Non-pigmented ciliary epithelial cell (primary cell): ENCODE measurements around the gene CLDN19.
"Not testable (repeated sequence)": the region's sequence is repeated elsewhere in the genome, so short reads cannot be mapped to it uniquely, and the experiment has no call there.

Experiments used
- DNase-seq: peaks from one replicate; pipeline ENCODE4 v3.0.0-alpha.2; 2010; ENCODE audit warnings: low read depth

Gene CLDN19

DNA sequence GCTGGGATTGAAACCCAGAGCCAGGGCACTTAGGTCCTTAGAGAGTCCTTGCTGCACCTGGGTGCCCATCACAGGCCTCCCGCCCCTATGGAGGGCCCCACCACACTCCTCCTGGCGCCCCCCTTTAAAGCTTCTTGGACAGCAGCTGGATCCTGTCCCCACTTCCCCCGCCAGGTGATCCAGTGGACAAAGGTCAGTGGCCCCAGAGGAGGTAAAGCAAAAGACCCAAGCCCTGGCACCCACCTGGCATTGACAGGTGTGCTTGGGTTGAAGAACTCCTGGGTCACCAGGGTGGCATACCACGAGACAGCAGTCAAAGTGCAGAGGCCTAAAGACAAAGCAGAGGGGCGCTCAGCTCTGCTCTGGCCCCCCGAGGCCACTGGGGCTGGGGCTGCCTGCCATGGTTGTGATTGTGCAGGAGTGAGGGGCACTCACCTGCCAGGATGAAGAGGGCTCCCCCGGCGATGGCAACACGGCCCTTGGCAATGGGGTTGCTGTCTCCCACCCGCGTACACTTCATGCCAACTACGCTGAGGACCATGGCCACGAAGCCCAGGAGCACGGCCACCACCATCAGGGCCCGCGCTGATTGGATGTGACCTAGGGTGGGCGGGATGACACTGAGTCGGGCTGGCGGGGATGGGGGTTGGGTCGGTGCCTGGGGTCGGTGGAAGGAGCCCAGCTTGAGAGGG lies 1.9 kb downstream of the CLDN19 start:
- DNase-seq: no peak

DNA sequence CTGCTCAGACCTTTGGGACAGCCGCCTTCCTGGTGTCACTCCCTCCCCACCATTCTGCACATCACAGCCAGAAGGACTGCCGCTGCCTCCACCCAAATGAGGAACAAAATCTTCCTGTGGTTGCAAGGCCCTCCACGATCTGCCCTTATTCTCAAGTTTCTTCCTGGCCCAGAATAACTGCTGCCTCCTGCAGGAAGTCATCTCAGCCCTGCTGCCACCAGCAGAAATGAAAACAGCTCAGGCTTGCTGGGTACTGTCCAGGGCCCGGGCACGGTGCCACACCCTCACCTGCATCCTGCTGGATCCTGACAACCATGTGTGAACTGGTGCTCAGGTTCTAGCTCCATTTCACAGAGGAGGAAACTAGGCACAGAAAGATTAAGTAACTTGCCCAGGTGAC lies 2.8 kb downstream of the CLDN19 start:
- DNase-seq: no peak

DNA sequence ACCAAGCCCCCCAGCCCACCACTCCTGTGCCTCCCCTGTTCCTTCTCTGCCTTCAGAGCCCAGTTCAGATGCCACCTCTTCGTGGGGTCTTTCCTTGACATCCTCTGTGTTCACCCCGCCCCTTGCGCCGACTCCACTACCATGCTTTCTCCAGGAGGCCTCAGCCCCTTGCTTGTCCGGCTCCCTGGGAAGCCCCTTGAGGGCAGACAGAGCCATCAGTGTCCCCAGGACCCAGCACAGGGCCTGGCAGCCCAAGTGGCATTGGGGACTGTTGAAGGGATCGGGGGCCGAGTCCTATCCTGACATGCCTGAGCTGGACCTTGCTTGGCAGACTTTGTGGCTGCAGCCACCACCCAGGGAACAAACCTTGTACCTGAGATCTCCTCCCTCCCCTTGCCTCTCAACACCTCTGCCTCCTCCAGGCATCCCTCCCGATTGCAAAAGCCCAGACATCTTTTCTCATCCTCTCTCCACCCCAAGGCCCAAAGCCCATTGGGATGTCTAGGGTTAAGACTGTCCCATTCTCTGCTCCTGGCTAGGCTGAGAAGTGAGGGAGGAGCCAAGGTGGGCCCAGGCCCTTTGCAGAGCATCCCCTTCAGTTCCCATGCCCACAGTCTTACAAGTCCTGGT lies 3.4 kb downstream of the CLDN19 start:
- no peak for DNase-seq

DNA sequence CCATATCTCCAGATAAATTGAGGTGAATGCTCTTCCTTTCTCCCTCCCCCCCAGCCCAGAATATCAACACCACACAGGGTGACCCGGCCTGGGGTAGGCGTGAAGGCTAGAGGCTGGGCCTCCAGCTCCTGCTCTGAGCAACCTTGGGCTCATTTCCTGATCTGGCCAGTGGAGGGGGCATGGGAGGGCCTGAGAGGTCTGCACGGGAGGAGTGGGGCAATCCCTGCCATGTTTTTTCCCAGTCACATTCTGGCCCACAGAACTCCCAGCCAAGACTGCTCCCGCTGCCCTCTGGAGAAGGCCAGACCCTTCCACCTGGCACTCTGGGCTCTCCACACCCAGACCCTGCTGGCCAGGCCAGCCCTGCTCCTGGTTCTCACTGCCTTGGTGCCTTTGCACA lies 3.9 kb downstream of the CLDN19 start:
- DNase-seq: no peak

DNA sequence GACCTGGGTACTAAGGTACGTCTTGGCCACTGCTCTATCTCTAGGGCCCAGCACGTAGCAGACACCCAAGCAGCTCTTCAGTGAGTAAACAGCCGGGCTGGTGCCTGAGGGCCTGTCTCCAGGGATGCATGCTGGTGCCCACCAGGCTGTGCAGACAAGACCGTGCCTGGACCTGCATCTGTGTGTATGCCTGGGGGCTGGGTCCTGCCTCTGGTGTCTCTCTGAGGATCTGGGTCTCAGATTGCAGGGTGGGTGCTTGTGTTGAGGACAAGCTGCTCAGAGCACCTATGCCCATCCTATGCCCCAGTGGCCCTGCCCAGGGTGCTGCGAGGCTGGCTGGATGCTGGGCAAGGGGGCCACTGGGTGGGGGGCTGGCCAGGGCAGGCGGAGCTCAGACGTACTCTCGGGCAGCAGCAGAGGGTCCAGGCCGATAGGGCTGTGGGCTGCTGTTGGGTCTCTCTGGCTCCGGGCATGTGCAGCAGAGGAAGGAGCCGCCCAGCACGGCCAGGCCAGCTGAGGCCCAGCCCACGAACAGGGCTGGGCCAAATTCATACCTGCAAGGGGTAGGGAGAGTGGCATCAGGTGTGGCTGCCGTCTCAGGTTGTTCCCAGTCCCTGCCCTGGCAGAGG lies 4.4 kb downstream of the CLDN19 start:
- no peak for DNase-seq

DNA sequence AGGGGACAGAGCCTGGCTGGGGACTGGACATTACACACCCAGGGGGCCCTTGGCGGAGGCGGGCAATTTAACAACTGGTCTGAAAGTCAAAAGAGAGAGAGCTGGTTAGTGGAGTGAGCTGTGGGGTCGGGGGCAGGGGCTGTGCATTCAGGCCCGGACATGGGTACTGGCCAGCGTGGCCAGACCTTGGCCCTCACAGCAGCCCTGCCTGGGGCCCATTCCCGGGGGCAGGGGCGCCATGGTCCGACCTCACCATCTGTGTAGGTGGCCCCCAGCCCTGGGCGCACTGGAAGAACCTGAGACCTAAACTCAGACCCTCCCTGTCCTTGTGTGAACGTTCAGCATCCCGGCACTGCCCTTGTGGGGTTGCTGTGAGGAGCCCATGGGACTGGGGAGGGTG lies 5.0 kb downstream of the CLDN19 start:
- DNase-seq: no peak

DNA sequence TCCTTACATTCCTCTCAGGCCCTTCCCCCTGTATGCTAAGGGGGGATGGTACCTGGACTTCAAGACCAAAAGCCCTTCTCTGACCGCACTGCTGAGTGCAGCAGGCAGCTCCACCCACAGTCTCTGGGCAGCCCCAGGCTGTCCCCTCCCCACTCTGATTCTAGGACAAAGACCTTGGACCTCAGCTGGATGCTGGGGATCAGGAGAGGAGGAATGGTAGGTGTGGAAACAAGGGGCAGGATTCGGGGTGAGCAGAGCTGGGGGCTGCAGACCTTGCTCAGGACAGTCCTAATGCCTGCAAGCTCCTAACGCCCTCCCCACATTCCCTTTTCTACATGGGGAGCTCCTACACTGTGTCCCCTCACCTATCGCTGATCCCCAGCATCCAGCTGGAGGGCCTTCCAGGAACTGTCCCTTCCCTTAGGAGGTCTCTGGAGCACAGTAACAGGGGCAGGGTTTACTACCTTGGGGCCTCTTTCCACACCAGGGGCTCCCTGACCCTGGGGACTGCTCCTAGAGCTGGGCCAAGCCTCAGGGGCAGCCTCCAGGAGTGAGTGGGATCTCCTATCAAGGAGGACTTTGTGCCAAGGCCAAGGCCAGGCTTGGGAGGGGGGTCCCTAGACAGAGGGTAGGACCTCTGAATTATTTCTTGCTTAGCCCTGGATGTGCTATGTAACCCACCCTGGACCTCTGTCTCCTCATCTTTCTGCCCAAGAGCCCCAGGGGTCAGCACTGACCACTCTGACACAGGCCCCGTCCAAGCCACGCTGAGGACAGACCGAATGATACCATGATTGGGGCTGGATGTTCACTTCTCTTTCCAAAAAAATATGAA lies 5.6 kb downstream of the CLDN19 start:
- no peak for DNase-seq

DNA sequence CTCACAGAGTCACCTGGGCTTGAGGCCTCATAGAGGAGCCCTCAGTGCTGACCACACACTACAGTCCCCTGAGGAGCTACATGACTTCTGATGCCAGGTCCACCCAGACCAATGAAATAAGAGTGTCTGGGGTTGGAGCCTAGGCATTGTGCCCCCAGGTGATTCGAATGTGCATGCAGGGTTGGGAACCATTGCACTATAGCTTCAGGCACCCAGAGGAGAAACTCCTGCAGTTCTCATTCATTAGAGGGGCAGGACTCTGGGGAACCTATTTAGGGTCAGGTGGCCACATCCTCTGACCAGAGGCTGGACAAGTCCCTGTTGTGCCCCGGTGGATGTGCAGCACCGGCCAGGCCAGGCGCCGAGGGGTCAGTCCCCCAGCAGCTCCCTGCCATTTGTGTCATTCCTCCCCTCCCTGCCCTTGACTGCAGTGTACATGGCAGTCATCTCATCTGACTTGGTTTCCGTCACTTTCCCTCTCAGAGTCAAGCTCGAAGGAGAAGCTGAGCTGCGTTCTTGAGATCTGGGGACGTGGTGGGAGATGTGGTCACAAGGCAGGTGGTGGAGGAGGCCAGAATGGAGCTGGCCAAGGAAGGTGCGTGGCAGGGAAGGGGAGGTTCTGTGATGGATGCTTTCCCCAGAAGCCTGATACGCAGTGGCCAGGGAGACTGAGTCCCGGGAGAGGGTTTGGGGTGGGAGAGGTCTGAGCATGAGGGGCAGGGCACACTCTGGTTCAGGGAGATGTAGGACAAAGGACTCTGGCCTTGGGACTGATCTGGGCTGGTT lies 6.4 kb downstream of the CLDN19 start:
- DNase-seq: no peak

DNA sequence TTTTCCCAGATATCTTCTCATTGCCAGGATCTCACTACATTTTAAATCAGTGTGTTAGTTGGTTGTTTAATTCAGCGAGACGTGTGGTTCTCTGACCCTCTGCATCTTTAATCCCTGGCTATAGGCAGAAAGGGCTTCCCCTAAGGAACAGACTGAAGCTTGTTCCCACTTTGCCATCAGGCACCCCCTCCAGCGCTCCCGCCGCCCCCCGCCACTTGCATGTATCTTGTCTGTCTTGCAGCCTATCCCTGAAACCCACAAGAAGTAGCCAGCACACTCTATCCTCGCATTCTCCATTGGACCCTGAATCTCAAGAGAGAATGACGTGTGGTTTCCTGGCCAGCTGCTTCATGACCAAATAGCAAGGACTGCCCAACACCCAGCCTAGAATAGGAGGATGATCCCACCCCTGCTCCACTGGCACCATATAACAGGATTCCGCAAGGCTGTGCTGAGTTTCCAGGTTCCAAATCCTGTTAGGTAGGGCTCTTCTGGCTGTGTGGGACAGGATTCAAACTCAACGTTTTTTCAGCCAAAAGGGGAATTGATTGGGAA lies 7.8 kb downstream of the CLDN19 start:
- no peak for DNase-seq

DNA sequence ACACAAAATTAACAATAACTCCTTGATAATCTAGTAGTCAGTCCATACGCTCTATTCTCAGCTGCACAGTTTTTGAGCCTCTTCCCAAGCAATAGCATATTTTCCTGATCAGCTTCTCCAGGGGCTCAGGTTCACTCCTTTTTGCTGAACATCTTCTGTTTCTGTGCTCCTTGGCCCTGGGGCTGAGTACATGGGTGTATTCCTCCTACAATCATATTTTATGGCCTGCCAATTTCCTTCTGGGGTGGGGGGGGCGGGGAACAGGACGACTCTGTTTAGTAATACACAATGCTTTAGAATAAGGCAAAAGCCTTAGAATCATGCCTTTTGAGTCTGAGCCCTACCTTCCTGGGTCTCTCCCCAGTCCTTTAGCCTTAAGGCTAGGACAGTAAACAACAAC lies 8.5 kb downstream of the CLDN19 start:
- DNase-seq: no peak

DNA sequence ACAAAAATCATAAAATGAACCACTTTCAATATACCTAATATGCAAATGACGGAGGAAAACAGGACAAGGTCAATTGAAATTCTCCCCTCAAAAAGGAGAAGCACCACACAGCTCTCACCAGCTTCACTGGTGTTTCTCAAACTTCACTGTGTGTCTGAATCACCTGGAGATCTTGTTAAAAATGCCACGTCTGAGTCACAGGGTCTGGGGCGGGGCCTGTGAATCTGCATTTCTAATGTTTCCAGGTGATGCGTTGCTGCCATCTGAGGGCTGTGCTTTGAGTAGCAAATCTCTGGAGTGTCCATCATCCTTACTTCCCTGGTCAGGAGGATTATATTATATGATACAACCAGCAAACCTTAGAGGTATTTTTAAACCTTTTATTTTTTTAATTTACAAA lies 9.0 kb downstream of the CLDN19 start:
- no peak for DNase-seq

DNA sequence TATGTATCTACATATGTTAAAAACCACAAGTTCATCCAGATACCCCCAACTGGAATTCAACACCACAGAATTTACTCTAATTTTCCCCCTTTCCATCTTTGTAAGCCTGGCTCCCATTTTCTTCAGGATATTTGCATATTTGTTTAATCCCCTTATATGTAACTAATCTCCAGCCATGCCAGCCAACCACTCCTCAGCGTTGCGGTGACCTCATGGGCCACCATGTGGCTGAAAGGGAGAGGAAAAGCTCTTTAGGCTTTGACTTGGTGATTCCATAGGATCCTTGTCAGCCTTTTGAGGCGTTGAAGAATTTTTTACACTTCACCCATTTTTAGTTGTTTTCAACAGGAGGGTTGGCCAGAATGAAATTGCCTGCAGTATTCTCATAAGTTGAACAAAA lies 10.0 kb downstream of the CLDN19 start:
- DNase-seq: no peak

DNA sequence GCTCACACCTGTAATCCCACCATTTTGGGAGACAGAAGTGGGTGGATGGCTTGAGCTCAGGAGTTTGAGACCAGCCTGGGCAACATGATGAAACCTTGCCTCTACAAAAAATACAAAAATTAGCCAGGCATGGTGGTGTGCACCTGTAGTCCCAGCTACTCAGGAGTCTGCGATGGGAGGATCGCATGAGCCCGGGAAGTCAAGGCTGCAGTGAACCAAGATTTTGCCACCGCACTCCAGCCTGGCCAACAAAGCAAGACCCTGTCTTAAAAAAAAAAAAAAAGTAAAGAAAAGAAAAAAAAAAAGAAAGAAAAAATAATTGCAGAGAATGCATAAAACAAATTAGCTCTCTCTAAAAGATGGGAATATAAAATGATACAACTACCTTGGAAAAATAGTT lies 14.2 kb downstream of the CLDN19 start:
- not testable (repeated sequence) for DNase-seq

DNA sequence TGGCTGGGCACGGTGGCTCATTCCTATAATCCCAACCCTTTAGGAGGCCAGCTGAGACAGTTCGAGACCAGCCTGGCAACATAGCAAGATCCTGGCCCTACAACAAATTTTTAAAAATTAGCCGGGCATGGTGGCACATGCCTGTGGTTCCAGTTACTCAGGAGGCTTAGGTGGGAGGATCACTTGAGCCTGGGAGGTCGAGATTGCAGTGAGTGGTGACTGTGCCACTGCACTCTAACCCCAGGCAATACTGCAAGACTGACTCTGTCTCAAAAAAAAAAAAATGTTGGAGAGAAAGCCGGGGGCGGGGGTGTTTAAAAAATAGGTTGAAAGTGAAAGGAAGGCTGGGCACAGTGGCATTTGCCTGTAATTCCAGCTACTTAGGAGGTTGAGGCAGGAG lies 16.5 kb downstream of the CLDN19 start:
- DNase-seq: no peak

DNA sequence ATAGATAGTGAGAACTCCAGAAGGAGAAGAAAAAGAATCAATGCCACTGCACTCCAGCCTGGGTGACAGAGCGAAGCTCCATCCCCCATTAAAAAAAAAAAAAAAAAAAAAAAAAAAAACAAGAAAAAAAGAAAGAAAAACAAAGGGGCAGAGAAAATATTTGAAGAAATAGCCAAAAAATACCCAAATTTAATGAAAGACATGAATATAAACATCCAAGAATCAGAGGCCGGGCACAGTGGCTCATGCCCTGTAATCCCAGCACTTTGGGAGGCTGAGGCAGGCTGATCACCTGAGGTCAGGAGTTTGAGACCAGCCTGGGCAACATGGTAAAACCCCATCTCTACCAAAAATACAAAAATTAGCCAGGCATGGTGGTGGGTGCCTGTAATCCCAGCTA lies 17.6 kb downstream of the CLDN19 start:
- not testable (repeated sequence) for DNase-seq

DNA sequence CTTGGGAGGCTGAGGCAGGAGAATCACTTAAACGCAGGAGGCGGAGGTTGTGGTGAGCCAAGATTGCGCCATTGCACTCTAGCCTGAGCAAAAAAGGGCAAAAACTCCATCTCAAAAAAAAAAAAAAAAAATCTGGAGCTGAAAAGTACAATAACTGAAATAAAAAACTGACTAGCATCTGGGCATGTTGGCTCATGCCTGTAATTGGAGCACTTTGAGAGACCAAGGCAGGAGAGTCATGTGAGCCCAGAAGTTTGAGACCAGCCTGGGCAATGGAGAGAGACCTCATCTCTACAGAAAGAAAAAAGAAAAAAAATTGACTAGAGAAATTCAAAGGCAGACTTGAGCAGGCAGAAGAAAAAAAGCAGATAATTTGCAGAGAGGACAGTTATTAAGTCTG lies 18.1 kb downstream of the CLDN19 start:
- no peak for DNase-seq

DNA sequence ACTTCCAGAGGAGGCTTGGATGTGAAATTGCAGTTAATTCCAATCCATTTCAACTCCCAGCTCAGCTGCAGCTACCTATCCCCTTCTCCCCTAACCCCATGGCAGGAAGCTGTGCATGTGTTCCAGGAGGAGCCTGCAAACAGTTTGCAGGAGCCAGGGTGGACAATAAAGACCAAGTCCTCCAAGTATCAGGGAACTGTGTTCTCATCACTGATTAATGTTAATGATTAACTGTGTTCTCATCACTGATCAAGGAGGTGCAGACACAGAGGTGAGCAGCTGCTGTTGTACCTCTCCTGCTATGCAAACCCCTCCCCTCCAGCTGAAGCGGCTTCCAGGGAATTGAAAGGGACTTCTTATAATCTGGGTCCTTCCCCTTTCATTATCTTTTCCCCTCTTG lies 19.2 kb downstream of the CLDN19 start:
- no peak for DNase-seq

DNA sequence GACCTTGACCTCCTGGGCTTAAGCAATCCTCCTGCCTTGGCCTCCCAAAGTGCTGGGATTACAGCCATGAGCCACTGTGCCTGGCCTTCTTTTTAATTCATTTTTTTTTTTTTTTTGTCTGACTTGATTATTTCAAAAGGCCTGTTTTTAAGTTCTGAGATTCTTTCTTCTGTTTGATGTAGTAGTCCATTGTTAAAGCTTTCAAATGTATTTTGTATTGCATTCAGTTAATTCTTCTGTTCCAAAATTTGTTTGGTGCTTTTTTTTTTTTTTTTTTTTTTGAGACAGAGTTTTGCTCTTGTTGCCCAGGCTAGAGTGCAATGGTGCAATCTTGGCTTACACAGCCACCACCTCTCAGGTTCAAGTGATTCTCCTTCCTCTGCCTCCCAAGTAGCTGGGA lies 25.6 kb downstream of the CLDN19 start:
- not testable (repeated sequence) for DNase-seq

DNA sequence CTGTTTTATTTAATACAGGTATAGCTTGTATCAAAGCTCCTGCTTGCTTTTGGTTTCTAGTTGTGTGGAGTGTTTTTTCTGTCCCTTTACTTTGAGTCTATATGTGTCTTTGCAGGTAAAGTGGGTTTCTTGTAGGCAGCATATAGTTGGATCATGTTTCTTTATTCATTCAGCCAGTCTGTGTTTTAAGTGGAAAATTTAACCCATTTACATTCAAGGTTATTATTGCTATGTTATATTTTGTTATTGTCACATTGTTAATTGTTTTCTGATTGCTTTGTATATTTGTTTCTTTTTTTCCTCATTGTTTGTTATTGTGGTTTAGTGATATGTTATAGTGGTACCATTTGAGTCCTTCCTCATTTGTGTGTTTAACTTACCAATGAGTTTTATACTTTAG lies 26.7 kb downstream of the CLDN19 start:
- no peak for DNase-seq

DNA sequence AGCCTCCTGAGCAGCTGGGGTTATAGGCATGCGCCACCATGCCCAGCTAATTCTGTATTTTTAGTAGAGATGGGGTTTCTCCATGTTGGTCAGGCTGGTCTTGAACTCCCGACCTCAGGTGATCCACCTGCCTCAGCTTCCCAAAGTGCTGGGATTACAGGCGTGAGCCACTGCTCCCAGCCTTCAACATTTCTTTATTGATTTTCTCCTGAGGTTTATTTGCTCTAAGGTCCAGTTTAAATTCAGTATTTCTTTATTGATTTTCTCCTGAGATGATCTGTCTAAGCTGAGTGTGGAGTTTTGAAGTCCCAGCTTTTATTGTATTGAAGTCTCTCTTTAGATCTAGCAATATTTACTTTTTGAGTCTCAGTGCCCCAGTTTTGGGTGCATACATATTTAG lies 27.2 kb downstream of the CLDN19 start:
- DNase-seq: not testable (repeated sequence)

DNA sequence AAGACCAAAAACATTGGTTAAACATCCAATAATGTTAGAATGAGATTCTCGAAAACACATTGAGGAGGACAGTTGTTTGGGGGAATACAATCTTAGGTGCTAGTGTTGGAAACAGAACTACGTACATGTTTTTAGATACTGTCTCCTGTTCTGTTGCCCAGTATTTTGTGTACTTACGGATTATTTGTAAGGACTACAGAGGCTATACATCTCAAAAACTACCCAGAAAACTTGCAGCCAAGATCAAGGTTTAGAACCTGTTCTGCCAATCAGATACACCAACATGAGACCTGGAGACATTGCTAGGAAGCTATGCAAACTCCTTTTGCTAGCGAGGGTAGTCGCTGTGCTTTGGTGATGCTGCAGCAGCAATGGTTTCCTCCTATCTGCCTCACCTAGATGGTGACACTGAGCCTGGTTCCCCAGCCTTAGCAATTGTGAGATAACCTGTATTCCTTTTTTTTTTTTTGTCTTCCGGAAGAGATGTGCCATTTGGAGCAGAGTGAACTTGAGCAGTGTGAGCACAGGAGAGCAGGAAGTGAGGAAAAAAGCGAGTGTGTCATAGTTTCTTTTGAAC lies 36.1 kb downstream of the CLDN19 start:
- DNase-seq: no peak
